ENCODE measurements around the gene KLHL26. TPM values are rescaled to one million over a fixed set of nuclear protein-coding genes. Genes with fewer than 3 reads are reported as not detected.

Gene KLHL26
- total RNA-seq, 3 donors from 2014 or later (not counting 1 experiment from before 2014, with no cell fraction given): 8.0 to 11.5 (median 9.6) TPM

DNA sequence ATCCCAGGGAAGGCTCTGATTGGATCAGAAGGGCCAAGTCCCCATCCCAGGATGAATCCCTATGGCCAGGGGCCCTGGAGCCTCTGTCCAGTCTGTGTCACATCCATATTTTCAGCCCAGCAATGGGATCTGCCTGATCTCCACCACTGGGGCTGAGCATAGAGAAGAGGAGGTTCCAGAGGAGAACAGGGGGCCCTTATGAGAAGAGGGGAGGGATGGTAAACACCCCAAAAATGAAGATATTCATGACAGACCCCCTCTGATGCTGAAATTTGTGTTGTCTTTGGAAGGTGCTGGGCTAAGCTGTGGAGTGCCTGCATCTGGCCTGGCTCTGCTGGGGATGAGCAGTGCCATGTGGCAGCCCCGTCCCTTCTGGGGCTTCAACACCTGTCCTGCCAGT lies 14.5 kb downstream of the KLHL26 start:
- Histone ChIP-seq H3K9me3 (ENCODE audit: control insufficient read depth, insufficient read depth, low read length) (no peaks in the 10 kb centered on the region), H3K36me3 (ENCODE audit: control insufficient read depth, insufficient read depth, low read length) (no peaks in the 10 kb centered on the region), H3K4me3 (ENCODE audit: low read length) (no peak overlapping the region), H3K27ac (ENCODE audit: low read length) (no peak overlapping the region), H3K27me3 (ENCODE audit: control insufficient read depth, insufficient read depth, low read length) (no peaks in the 10 kb centered on the region), H3K4me1 (ENCODE audit: control insufficient read depth, insufficient read depth, low read length) (peaks cover 32% of the 10 kb centered on the region)
- Mint-ChIP-seq H3K4me1 (peaks cover 17 to 49% of the 10 kb centered on the region in 2 donors), H3K27ac (no peak overlapping the region), H3K36me3 (no peaks in the 10 kb centered on the region), H3K4me3 (no peak overlapping the region), H3K27me3 (ENCODE audit: low read depth in 2 of 2) (no peaks in the 10 kb centered on the region), H3K9me3 (peaks cover 0 to 4% of the 10 kb centered on the region in 2 donors)
- TF ChIP-seq, protein P1, sequence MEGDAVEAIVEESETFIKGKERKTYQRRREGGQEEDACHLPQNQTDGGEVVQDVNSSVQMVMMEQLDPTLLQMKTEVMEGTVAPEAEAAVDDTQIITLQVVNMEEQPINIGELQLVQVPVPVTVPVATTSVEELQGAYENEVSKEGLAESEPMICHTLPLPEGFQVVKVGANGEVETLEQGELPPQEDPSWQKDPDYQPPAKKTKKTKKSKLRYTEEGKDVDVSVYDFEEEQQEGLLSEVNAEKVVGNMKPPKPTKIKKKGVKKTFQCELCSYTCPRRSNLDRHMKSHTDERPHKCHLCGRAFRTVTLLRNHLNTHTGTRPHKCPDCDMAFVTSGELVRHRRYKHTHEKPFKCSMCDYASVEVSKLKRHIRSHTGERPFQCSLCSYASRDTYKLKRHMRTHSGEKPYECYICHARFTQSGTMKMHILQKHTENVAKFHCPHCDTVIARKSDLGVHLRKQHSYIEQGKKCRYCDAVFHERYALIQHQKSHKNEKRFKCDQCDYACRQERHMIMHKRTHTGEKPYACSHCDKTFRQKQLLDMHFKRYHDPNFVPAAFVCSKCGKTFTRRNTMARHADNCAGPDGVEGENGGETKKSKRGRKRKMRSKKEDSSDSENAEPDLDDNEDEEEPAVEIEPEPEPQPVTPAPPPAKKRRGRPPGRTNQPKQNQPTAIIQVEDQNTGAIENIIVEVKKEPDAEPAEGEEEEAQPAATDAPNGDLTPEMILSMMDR (IDR thresholded peaks at IDR 0.05): no peak
- 88% methylated on average over 1 of the region's 1 CpG for WGBS (ENCODE audit: insufficient coverage)
- DNase-seq (no peak), ATAC-seq (no peak)
- intact Hi-C loops (cut with micrococcal nuclease): no loop called here

- no peak overlapping the region for H3K27ac Mint-ChIP-seq
- peaks cover 32% of the 10 kb centered on the region for H3K4me1 ChIP-seq (ENCODE audit: control insufficient read depth, insufficient read depth, low read length)
- WGBS (ENCODE audit: insufficient coverage): 95% methylated on average over 6 of the region's 6 CpGs
Observed at GRCh38 chr19:18651733-18652132, 14.9 kb downstream of the KLHL26 start.

GRCh38 chr19:18653853-18654252 lies 17.0 kb downstream of the KLHL26 start:
- no peaks in the 10 kb centered on the region for H3K27me3 Mint-ChIP-seq (ENCODE audit: low read depth in 2 of 2)
- Histone ChIP-seq H3K27ac (ENCODE audit: low read length) (no peak overlapping the region), H3K4me3 (ENCODE audit: low read length) (no peak overlapping the region), H3K36me3 (ENCODE audit: control insufficient read depth, insufficient read depth, low read length) (no peaks in the 10 kb centered on the region), H3K27me3 (ENCODE audit: control insufficient read depth, insufficient read depth, low read length) (no peaks in the 10 kb centered on the region), H3K9me3 (ENCODE audit: control insufficient read depth, insufficient read depth, low read length) (no peaks in the 10 kb centered on the region), H3K4me1 (ENCODE audit: control insufficient read depth, insufficient read depth, low read length) (peaks cover 20% of the 10 kb centered on the region)
- ATAC-seq (no peak), DNase-seq (no peak)
- H3K36me3 Mint-ChIP-seq: no peaks in the 10 kb centered on the region
- H3K27ac Mint-ChIP-seq: no peak overlapping the region
- peaks cover 0 to 4% of the 10 kb centered on the region in 2 donors for H3K9me3 Mint-ChIP-seq
- no peak overlapping the region for H3K4me3 Mint-ChIP-seq
- intact Hi-C loops (cut with micrococcal nuclease): no loop called here
- TF ChIP-seq, protein P1 (IDR thresholded peaks at IDR 0.05): no peak
- WGBS (ENCODE audit: insufficient coverage): 95% methylated on average over 1 of the region's 1 CpG
- H3K4me1 Mint-ChIP-seq: peaks cover 28 to 55% of the 10 kb centered on the region in 2 donors

More at GRCh38 chr19:18651733-18652132, 14.9 kb downstream of the KLHL26 start:
- Histone ChIP-seq H3K9me3 (ENCODE audit: control insufficient read depth, insufficient read depth, low read length) (no peaks in the 10 kb centered on the region), H3K27ac (ENCODE audit: low read length) (no peak overlapping the region), H3K27me3 (ENCODE audit: control insufficient read depth, insufficient read depth, low read length) (no peaks in the 10 kb centered on the region), H3K4me3 (ENCODE audit: low read length) (no peak overlapping the region), H3K36me3 (ENCODE audit: control insufficient read depth, insufficient read depth, low read length) (no peaks in the 10 kb centered on the region)
- Mint-ChIP-seq H3K4me3 (no peak overlapping the region), H3K4me1 (peaks cover 17 to 47% of the 10 kb centered on the region in 2 donors), H3K36me3 (no peaks in the 10 kb centered on the region), H3K9me3 (peaks cover 0 to 4% of the 10 kb centered on the region in 2 donors), H3K27me3 (ENCODE audit: low read depth in 2 of 2) (no peaks in the 10 kb centered on the region)
- ATAC-seq: no peak
- no peak for DNase-seq
- intact Hi-C loops (cut with micrococcal nuclease): no loop called here
- TF ChIP-seq, protein P1 (IDR thresholded peaks at IDR 0.05): no peak

DNA sequence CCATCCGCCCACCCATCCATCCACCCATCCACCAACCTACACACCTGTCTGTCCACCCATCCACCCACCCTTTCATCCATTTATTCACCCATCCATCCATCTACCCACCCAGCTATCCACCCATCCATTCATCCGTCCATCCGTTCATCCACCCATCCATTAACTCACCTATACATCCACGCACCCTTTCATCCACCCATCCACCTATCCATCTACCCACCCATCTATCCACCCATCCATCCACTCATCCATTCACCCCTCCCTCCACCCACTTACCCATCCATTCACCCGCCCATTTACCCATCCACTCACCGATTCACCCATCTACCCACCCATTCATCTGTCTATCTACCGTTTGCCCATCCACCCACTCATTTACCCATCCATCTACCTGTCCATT lies 17.6 kb downstream of the KLHL26 start:
- Mint-ChIP-seq H3K27me3 (ENCODE audit: low read depth in 2 of 2) (no peaks in the 10 kb centered on the region), H3K36me3 (no peaks in the 10 kb centered on the region), H3K9me3 (peaks cover 0 to 4% of the 10 kb centered on the region in 2 donors), H3K4me1 (peaks cover 27 to 54% of the 10 kb centered on the region in 2 donors), H3K27ac (no peak overlapping the region), H3K4me3 (no peak overlapping the region)
- H3K27me3 ChIP-seq (ENCODE audit: control insufficient read depth, insufficient read depth, low read length): no peaks in the 10 kb centered on the region
- ATAC-seq (no peak), DNase-seq (no peak)
- H3K36me3 ChIP-seq (ENCODE audit: control insufficient read depth, insufficient read depth, low read length): no peaks in the 10 kb centered on the region
- H3K27ac ChIP-seq (ENCODE audit: low read length): no peak overlapping the region
- no peak overlapping the region for H3K4me3 ChIP-seq (ENCODE audit: low read length)
- 97% methylated on average over 7 of the region's 7 CpGs for WGBS (ENCODE audit: insufficient coverage)
- TF ChIP-seq, protein P1 (IDR thresholded peaks at IDR 0.05): no peak
- intact Hi-C loops (cut with micrococcal nuclease): no loop called here
- H3K4me1 ChIP-seq (ENCODE audit: control insufficient read depth, insufficient read depth, low read length): peaks cover 20% of the 10 kb centered on the region
- H3K9me3 ChIP-seq (ENCODE audit: control insufficient read depth, insufficient read depth, low read length): no peaks in the 10 kb centered on the region
